GM19395 (cell line): ENCODE results near the gene NXPH3.

Experiments used
- ATAC-seq: cut with Tn5 transposase; IDR thresholded peaks from one replicate; pipeline ENCODE4 v1.9.1; 2021; ENCODE audit warnings: mild to moderate bottlenecking, moderate library complexity; ENCODE audit not compliant: unreplicated experiment

NXPH3 gene

DNA sequence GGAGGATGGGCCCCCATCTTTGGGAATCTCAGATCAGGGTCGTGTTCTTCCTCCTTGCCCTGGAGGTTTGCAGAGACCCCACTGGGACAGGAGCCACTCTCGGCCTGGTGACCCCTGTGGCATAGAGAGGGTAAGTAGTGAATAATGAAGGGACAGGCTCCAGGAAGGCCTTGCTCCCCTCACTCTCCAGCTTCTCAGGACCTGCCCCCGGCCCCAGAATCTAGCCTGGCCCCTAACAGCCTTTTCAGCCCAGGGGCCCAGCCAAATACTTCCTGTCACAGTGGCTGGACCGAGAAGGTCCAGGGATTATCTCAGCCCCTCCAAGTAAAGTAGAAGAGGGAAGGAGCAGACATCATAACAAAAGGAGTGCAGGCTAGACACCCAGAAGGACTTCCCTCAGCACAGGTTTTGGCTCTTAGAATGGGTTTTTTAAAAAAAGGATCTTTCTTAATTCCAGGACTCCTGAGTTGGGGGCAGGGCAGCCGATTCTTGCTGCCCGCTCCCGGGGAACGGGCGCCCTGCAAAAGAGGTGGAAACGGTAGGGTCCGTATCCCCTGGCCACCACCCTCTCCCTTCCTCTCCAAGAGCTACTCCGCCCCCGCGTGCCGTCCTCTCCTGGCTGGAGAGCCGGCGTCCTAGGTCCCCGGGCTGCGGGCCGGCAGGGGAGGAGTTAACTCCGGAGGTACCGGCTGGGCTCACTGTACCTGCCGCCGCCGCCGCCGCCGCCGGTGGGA lies 559 bp upstream of the NXPH3 start:
- no peak for ATAC-seq

DNA sequence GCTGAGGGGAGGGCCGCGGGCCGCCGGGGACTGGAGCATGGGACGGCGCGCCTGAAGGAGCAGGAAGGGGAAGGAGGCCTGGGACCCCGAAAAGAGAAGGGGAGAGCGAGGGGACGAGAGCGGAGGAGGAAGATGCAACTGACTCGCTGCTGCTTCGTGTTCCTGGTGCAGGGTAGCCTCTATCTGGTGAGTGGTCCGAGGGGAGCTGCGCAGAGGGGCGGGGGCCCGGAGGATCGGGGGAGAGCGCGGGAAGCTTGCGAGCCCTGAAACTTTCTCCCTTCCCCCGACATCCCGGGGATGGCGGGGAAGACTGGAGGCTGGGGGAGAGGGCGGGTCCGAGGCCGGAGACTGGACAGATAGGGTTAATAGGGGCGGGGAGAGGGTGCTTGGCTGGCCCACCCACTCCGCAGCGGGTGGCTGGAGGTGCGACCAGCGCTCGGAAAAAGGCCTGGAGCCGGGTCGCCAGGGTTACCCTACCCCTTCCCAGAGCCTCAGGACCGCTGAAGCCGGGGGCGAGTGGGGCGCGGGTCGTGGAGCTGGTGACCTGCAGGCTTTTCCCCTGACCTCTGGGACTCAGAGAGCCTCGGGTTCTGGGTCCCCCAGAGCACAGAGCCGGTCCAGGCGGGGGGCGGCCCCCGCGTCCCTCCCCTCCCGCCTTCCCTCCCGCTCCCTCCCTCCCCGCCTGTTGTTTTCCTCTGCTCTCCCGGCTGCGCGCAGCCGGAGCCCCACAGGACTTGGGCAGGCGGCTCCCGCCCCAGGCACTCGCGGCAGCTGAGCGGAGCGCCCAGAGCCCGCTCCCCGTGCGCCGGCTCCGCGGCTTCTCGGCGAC lies 631 bp downstream of the NXPH3 start:
- ATAC-seq = no peak

- ATAC-seq = no peak
These were observed 1.4 kb downstream of the NXPH3 start for GRCh38 chr17:49576917-49577649.

DNA sequence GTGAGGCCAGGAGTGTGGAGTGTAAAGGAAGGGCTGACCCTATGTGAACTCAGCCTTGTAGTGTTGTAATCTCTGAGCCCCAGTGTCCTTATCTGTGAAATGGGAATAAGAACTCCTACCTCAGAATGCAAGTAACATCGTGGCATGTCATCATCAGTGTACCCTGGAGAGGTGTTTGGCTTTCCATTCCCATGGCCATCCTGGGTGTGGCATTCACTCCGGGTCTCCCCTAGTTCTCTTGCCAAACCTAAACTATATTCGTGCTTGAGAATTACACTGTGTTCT lies 1.9 kb downstream of the NXPH3 start:
- no peak for ATAC-seq

DNA sequence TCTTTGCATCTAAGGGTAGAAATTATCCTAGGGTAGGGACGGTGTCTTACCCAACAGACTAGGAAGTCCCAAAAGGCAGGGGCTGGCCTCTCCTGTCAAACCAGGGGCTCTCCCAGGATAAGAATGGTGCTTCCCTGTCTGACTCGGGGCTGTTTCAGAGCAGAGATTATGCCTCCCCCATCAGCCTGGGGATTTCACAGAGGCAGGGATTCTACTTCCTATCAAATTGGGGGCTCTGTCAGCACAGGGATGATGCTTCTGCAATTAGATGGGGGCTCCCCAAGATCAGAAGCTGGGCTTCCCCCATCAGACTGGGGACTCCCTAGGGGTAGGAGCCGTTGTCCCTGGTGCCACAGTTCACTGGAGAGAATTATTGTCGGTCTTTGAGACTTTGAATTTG lies 2.3 kb downstream of the NXPH3 start:
- no peak for ATAC-seq

GRCh38 chr17:49578414-49578813 lies 2.7 kb downstream of the NXPH3 start:
- no peak for ATAC-seq

DNA sequence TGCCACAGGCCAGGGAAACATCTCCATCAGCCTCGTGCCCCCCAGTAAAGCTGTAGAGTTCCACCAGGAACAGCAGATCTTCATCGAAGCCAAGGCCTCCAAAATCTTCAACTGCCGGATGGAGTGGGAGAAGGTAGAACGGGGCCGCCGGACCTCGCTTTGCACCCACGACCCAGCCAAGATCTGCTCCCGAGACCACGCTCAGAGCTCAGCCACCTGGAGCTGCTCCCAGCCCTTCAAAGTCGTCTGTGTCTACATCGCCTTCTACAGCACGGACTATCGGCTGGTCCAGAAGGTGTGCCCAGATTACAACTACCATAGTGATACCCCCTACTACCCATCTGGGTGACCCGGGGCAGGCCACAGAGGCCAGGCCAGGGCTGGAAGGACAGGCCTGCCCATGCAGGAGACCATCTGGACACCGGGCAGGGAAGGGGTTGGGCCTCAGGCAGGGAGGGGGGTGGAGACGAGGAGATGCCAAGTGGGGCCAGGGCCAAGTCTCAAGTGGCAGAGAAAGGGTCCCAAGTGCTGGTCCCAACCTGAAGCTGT lies 3.4 kb downstream of the NXPH3 start:
- no peak for ATAC-seq

- ATAC-seq = no peak
These were observed 3.9 kb downstream of the NXPH3 start for GRCh38 chr17:49579522-49579921.

DNA sequence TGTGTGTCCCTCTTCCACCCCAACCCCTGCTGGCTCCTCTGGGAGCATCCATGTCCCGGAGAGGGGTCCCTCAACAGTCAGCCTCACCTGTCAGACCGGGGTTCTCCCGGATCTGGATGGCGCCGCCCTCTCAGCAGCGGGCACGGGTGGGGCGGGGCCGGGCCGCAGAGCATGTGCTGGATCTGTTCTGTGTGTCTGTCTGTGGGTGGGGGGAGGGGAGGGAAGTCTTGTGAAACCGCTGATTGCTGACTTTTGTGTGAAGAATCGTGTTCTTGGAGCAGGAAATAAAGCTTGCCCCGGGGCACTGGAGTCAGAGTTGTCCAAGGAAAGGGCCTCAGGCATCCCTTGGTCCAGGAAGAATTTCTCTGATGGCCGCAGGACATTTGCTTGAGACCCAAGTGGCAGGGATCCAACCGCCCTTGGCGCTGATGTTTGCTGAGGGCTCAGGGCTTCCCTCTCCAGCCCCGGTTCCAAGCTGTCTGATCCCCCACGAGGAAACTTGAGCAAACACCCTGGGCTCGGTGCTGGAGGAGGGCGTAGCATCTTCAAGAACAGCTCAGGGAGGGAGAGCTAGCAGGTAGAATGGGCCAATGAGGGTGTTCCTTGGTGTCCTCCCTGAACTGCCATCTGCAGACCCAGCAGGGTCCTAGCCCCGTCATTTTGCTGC lies 4.5 kb downstream of the NXPH3 start:
- no peak for ATAC-seq

GRCh38 chr17:49580981-49581647 lies 5.4 kb downstream of the NXPH3 start:
- ATAC-seq = no peak

DNA sequence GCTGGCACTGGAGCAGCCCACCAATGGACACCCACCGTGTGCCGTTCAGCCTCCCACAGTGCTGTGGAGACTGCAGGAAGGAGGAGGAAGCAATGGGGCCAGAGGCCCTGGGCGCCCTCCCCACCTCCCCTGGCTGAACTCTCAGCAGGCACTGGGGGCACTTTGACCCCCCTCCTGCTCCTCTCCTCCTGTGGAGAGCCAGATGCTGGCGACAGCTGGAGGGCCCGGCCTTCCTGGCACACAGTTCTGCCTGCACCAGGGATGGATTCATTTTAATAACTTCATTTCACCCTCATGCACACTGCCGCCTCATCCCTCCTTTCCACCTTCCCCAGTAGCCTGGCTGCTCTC lies 6.0 kb downstream of the NXPH3 start:
- ATAC-seq = no peak

DNA sequence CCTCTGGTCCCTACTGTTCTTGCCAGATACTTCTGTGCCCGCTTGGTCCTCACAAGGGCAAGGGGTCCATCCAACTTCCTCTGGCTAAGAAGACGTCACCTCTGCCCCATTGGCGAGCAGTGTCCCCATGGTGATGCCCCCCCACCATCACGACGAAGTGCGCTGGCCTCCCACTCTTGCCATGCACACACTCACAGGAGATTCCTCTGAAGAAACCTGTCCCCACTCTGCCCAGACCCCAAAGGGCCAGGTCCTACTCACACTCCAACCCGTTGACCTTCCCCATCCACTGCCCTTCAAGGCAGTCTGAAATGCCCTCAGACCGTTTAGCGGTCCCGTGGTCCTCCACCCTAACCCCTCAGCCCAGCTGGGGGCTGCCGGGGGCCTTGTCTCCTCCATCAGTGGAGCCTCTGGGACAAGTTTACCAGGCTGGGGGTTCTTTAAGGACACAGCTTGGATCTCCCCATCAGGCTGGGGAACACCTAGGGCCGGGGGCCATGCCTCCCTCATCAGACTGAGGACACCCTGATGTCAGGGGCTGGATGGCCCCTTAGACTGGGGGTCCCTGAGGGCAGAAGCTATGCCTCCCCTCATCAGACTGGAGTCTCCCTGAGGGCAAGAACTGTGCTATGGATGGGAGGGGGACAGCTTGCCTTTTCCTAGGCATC lies 6.5 kb downstream of the NXPH3 start:
- no peak for ATAC-seq

DNA sequence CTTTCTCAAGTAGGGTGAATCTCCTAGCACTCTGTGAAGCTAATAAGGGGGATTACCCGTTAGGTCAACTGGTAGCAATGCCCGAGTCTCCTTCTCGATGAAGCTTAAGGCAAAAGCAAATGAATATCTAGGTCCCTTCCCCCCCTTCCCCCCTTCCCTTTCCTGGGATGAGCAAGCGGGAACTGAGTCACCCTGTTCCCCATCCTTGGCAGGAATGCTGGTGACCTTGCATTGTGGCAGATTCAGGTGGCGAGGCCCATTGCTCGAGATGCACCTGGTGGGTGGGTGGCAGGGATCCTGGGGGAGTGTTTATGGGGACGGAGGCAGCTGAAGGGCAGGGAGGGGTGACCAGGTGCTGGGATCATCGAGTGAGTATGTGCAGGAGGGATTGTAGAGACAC lies 7.1 kb downstream of the NXPH3 start:
- ATAC-seq = no peak

- ATAC-seq = no peak
These were observed 7.6 kb downstream of the NXPH3 start for GRCh38 chr17:49583226-49583625.

DNA sequence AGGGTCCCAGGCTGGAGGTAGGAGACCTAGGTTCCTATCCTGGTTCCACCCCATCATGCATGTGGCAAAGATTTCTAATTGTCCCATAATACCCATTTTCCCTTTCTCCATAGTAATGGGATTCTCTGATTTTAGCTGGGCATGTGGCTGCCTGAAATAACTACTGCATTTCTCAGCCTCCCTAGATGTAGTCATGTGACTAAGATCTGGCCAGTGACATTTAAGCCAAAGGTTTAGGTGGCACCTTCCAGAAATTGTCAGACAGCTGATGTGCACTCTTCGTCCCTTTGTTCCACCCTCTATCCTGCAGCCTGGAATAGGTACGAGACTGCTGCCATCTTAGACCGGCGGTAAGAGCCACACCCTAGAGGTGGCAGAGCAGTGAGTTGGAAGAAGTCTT lies 8.2 kb downstream of the NXPH3 start:
- ATAC-seq = no peak

DNA sequence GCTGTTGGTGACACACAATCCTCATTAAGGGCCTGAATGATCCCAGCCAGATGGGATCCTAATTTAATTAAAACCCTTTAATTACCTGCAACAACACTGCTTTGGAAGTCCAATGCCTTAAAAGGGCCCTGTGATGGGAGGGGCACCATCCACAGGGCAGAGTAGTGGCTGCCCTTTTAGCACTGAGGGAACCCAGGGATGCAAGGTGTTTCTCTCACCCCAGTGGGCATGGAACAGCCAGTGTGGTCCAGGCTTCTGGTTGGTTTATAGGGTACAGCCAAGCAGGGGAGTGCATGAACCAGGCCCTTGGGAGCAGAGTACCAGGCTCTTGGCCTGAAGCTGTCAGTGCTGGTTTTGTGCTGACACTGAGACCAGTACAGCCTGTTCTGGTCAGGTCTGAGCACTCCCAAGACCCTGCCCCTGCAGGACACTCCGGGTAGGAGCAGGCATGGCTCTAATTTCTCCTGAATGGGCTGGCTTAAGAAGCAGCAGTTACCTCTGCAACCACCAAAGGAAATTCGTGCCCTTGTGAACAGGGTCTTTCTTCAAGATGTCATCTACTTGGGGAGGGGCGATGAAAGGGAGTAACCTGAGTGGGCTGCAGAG lies 9.9 kb downstream of the NXPH3 start:
- no peak for ATAC-seq

- ATAC-seq = no peak
These were observed 11.8 kb downstream of the NXPH3 start for GRCh38 chr17:49587366-49588073.

DNA sequence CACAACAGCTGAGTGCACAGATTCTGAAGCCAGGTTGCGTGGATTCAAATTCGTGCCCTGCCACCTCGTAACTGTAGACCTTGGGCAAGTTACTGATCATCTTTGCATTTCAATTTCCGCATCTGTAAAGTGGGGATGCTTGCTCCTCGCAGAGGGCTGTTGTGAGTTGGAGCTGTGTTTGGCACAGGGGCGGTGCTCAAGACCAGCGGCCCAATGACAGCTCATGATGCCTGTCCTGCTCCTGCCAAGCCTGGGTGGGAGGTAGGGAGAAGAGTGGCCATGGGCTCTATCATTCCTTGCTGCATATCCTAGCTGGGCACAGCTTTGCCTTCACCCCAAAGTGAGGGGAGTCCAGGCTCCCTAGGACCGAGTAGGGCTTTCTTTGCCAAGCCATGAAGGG lies 12.6 kb downstream of the NXPH3 start:
- no peak for ATAC-seq
